GM12891 (cell line): ENCODE data around the gene RNF166.

Source experiments
- POLR2A ChIP-seq: IDR thresholded peaks from 2 replicates; pipeline ENCODE4 v1.6.1; 2011; ENCODE audit warnings: low read depth, low read length, control low read depth
- POLR2AphosphoS5 ChIP-seq: IDR thresholded peaks from 2 replicates; pipeline ENCODE4 v1.6.1; 2011; ENCODE audit warnings: low read depth, low read length, control low read depth

GRCh38 chr16:88653596-88654362 is 52.4 kb downstream of the RNF166 start:
- TF ChIP-seq POLR2A (no peak), POLR2AphosphoS5 (no peak)
